Right atrium auricular region (tissue), 2 donors: ENCODE results near the gene TDRD7. TPM values are rescaled to one million over a fixed set of nuclear protein-coding genes. Genes with fewer than 3 reads are reported as not detected.

Experiments
- DNase-seq: peaks from one replicate; pipeline ENCODE4 v3.0.0-alpha.2; 2019; ENCODE audit warnings: low spot score
- H3K27ac ChIP-seq, 2 donors: fragments of 200-600 bp; sonication (generic); 1 replicate in 1 of 2; 2 replicates in 1 of 2; pipeline ENCODE4 v1.5.1; 2016 to 2019
- H3K27me3 ChIP-seq, 2 donors: fragments of 200-600 bp; sonication (generic); one replicate each; pipeline versions ENCODE4 v1.5.1 to v1.6.0; 2017 to 2019
- H3K36me3 ChIP-seq: fragments of 200-600 bp; sonication (generic); one replicate; pipeline ENCODE4 v1.5.1; 2016
- H3K4me1 ChIP-seq, 2 donors: fragments of 200-600 bp; sonication (generic); one replicate each; pipeline versions ENCODE4 v1.5.1 to v1.6.0; 2017 to 2019
- H3K4me3 ChIP-seq, 2 donors: fragments of 200-600 bp; sonication (generic); 1 replicate in 1 of 2; 2 replicates in 1 of 2; pipeline ENCODE4 v1.5.1; 2017 to 2019; ENCODE audit warnings: mild to moderate bottlenecking in 1 of 2, moderate library complexity in 1 of 2
- H3K9me3 ChIP-seq, 2 donors: fragments of 200-600 bp; sonication (generic); one replicate each; pipeline ENCODE4 v1.5.1; 2019
- total RNA-seq, 2 donors: library from RNA; depleted of rRNA; stranded (reverse); fragments of >200 nt; gene quantifications; one replicate each; pipeline ENCODE4 v1.1.0, GENCODE V29; 2016
- TF ChIP-seq, protein P1 (sequence below), 2 donors: fragments of 200-600 bp; sonication (generic); IDR thresholded peaks; one replicate each; pipeline ENCODE4 v1.5.1; 2019; ENCODE audit warnings: antibody characterized with exemption in 2 of 2

The TDRD7 gene
- total RNA-seq, 2 donors from 2014 or later = 6.5 to 7.2 TPM

DNA sequence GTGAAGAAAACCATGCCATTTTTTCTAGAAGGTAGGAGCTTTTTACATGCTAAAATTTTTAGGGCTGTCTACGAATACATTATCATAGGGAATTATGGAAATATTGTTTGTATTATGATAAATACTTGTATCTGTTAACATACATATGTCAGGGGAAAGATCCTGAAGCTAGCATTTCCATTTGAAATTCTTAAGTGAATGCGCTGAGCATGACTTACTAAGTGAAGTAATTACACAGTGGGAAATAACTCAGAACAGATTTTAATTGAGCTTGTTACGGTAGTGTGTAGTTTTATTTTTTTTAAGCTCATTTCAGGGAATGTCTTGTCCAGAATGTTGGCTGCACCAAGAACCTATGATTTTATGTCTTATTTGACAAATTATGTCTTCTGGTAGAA lies 19.1 kb downstream of the TDRD7 start:
- H3K27ac ChIP-seq = no peak overlapping the region
- H3K4me3 ChIP-seq = no peak overlapping the region
- H3K9me3 ChIP-seq = no peaks in the 10 kb centered on the region
- TF ChIP-seq, protein P1, sequence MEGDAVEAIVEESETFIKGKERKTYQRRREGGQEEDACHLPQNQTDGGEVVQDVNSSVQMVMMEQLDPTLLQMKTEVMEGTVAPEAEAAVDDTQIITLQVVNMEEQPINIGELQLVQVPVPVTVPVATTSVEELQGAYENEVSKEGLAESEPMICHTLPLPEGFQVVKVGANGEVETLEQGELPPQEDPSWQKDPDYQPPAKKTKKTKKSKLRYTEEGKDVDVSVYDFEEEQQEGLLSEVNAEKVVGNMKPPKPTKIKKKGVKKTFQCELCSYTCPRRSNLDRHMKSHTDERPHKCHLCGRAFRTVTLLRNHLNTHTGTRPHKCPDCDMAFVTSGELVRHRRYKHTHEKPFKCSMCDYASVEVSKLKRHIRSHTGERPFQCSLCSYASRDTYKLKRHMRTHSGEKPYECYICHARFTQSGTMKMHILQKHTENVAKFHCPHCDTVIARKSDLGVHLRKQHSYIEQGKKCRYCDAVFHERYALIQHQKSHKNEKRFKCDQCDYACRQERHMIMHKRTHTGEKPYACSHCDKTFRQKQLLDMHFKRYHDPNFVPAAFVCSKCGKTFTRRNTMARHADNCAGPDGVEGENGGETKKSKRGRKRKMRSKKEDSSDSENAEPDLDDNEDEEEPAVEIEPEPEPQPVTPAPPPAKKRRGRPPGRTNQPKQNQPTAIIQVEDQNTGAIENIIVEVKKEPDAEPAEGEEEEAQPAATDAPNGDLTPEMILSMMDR (IDR thresholded peaks at IDR 0.05) = no peak
- peaks cover 29% of the 10 kb centered on the region for H3K36me3 ChIP-seq
- no peaks in the 10 kb centered on the region for H3K27me3 ChIP-seq
- no peak for DNase-seq
- no peaks in the 10 kb centered on the region for H3K4me1 ChIP-seq

DNA sequence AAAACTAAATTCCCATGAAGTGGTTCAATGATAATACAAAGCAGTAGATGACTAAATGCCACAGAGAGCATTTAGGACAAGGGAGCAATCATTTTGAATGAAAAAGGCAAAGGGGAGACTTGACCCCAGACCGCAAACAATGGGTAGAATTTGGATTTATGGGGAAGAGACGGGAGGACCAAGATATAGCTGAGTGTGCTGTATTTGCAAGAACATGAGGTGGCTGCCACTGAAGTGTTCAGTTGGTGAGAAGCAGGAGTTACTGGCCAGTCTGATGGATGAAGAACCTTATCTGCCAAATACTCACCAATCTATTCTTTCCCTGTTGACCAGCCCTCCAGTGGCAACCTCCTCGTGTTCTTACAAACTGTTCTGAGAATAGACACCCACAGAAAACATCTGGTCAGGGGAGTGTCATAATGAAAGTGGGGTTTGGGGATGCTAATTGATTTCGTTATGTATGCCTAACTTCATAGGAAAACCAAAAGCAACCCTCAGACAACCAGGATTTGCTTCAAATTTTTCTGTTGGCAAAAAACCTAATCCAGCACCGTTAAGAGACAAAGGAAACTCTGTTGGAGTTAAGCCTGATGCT lies 19.8 kb downstream of the TDRD7 start:
- peaks cover 29% of the 10 kb centered on the region for H3K36me3 ChIP-seq
- no peak for DNase-seq
- H3K27ac ChIP-seq = no peak overlapping the region
- TF ChIP-seq, protein P1 (IDR thresholded peaks at IDR 0.05) = no peak
- H3K4me1 ChIP-seq = no peaks in the 10 kb centered on the region
- H3K4me3 ChIP-seq = no peak overlapping the region
- H3K9me3 ChIP-seq = no peaks in the 10 kb centered on the region
- H3K27me3 ChIP-seq = no peaks in the 10 kb centered on the region

DNA sequence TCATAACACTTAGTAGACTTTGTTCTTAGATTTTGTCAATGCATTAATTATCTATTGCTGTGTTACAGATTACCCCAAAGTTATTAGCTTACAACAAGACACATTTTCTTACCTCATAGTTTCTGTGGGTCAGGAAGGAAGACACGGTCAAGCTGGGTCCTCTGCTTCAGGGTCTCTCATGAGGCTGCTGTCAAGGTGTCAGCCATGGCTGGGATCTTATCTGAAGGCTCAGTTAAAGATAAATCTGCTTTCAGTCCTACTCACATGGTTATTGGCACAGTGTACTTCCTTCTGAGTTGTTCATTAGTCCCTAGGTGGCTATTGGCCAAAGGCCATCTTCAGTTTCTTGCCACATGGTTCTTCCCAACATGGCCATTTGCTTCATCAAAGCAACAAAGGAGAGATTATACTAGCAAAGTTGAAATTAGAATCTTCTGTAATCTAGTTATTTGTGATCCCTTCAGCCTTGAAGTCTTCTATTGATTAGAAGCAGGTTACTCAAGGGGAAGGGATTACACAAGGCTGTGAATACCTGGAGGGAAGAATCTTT lies 25.2 kb downstream of the TDRD7 start:
- Histone ChIP-seq H3K27ac (no peak overlapping the region), H3K27me3 (no peaks in the 10 kb centered on the region), H3K4me1 (no peaks in the 10 kb centered on the region), H3K36me3 (peaks cover 23% of the 10 kb centered on the region), H3K9me3 (no peaks in the 10 kb centered on the region), H3K4me3 (no peak overlapping the region)
- no peak for DNase-seq
- TF ChIP-seq, protein P1 (IDR thresholded peaks at IDR 0.05) = no peak

DNA sequence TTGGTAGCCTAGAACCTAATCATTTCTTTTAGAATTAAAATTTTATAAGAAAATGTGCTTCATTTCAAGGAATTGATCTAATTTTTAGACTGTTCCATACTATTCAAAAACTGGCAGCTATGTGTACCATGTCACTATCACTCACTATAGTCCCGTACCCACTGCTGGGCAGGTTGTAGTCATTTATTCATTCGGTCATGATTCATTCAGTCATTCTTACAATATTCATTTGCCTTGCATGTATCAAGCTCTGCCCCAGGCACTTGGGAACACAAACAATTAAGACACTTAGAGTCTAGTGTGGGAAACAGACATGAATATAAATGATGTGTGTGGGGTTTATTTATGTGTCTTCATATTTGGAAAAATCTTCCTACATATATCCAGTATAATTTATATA lies 26.4 kb downstream of the TDRD7 start:
- no peaks in the 10 kb centered on the region for H3K9me3 ChIP-seq
- TF ChIP-seq, protein P1 (IDR thresholded peaks at IDR 0.05) = no peak
- peaks cover 16% of the 10 kb centered on the region for H3K36me3 ChIP-seq
- no peak overlapping the region for H3K4me3 ChIP-seq
- no peak overlapping the region for H3K27ac ChIP-seq
- H3K4me1 ChIP-seq = no peaks in the 10 kb centered on the region
- H3K27me3 ChIP-seq = no peaks in the 10 kb centered on the region
- DNase-seq = no peak

DNA sequence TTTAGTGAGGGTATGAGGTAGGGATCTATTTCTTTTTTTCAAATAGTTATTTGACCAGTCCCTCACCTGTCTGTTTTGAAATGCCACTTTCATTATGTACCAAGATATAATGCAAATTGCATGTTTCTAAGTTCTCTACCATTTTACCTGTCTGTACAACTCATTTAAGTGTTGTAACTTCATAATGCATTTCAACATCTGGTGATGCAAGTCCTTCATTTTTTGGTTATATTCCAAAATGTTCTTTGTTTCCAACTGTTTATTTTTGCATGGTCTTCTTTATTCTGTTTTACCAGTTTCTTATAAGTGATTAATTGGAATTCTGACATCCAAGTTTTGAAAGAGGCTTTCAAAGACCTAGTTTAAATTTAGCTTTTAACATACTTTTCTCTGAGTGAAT lies 26.8 kb downstream of the TDRD7 start:
- TF ChIP-seq, protein P1 (IDR thresholded peaks at IDR 0.05) = no peak
- no peaks in the 10 kb centered on the region for H3K9me3 ChIP-seq
- H3K36me3 ChIP-seq = peaks cover 16% of the 10 kb centered on the region
- H3K27me3 ChIP-seq = no peaks in the 10 kb centered on the region
- no peak for DNase-seq
- H3K27ac ChIP-seq = no peak overlapping the region
- no peaks in the 10 kb centered on the region for H3K4me1 ChIP-seq
- no peak overlapping the region for H3K4me3 ChIP-seq

DNA sequence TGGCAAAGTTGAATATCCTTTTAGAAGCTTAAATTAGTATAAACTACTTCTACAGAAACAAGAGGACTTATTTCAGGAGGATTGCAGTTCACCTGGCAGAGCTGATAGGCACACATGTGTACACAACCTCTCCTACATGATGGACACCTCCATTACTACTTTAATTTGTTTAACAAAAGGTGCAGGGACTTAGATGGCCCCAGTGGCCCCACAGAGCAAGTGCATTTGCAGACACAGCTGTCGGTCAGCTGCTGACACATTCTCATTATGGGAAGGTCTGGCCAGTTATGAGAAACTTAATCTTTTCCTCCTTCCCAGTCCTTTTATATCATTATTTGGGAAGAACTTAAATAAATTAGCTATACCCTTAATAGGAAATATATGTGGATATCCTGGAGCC lies 28.3 kb downstream of the TDRD7 start:
- Histone ChIP-seq H3K4me1 (no peaks in the 10 kb centered on the region), H3K36me3 (peaks cover 11% of the 10 kb centered on the region), H3K4me3 (no peak overlapping the region), H3K9me3 (no peaks in the 10 kb centered on the region), H3K27ac (no peak overlapping the region), H3K27me3 (no peaks in the 10 kb centered on the region)
- TF ChIP-seq, protein P1 (IDR thresholded peaks at IDR 0.05) = no peak
- no peak for DNase-seq
